ENCODE data around the gene TGFBR2.

TGFBR2 gene

GRCh38 chr3:30604093-30604492 lies 2.3 kb upstream of the TGFBR2 start:
- DNase-seq = no peak

- no peak for DNase-seq
Measured at GRCh38 chr3:30604558-30604957, 1.8 kb upstream of the TGFBR2 start.

DNA sequence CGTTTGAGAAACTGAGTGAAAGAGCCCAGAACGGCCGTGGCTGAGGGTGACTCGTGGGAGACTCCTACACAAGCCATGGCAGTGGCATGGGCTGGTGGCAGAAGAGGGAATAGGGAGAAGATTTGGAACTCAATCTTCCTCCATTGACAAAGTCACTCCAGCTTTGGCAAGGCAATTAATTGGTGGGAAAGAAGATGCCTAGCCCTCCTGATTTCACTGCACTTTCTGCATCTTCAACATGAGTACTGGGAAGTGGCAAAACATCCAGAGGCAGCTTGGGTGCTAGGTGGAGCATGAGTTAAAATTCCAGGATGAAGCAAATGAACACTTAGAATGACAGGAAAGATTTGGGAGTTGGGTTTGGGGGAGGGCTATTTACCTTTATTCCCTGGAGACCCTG lies 1.4 kb upstream of the TGFBR2 start:
- no peak for DNase-seq

- DNase-seq = no peak
Measured at GRCh38 chr3:30605706-30606300, 598 bp upstream of the TGFBR2 start.

DNA sequence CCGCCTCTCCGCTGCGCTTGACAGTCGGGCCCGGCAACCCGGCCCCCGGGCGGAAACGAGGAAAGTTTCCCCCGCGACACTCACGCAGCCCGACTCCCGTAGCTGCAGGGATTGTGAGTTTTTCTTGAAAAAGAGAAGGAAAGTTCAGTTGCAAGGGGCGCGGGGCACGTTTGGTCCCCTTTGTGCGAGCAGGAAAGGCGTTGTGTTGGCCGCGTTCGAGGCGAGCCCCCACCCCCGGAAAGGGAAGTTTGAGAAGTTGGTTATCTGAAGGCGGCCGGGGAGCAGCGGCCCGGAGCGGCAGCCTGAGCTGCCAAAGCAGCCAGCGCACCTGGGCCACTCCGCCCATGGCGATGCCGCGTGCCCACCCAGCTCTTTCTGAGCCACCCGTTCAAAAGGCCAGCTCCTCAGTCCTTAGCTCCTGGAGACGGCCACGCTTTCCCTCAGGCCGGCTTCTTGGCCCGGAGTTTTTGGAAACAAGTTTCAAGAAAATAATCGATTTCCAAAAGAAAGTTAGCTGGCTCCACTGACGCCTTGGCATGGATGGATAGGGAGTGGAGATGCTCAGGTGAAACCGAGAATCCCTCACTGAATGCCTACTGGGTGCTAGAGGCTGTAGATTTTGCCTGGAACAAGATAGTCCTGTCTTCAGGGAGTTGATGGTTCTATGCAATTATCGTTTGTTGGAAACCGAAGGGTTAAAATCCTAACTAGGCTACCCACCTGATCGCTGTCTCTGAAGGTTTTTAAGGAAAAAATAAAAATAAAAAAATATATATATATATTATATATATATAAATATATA lies 832 bp downstream of the TGFBR2 start:
- DNase-seq = no peak

DNA sequence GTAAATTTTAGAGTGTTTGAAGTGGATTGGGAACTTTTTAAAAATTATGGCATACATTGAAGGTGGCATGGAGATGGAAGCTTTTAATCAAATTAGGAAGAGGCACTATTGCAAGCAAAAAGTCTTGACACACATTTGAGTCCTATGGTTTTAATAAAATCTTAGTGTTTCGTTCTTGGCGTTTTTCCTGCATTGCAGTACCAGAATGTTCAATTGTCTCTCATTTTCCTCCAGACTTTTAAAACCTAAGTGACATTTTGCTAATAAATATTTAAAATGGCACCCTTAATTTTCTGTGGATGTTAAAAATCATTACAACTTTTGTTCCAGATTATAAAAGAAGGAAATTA lies 2.2 kb downstream of the TGFBR2 start:
- DNase-seq = no peak

DNA sequence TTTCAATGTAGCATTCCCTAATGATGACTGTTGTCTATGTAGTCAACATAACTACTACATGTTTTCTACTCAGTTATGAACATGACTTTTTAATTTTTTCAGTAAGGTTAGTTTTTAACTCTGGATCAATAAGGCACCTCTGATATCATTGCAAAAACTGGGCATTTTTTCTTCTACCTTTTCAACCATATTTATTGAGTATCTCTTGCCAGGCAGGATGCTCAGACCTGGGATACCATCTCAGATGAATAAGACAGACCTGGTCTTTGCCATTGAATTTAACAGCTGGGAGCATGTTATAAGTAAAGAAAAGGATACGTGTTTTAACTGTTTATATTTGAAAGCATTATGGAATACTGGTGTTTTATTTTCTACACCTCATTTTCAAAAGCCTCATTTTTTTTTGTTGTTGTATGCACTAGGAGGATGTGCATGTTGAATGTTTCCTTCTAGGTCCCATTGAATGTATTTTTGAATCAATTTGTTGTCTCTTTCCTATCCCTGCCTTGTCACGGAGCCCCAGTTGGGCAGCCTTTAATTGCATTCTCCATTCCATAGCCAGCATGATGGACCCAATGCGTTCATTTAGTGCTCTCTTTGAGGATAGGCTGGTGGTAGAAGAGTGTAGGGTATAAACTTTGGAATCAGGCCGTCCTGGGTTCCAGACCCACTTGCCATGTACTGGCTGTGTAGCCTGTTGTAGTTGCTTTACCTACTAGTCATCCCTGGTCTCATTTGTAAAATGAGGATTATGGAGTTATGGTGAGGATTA lies 3.7 kb downstream of the TGFBR2 start:
- DNase-seq = no peak

DNA sequence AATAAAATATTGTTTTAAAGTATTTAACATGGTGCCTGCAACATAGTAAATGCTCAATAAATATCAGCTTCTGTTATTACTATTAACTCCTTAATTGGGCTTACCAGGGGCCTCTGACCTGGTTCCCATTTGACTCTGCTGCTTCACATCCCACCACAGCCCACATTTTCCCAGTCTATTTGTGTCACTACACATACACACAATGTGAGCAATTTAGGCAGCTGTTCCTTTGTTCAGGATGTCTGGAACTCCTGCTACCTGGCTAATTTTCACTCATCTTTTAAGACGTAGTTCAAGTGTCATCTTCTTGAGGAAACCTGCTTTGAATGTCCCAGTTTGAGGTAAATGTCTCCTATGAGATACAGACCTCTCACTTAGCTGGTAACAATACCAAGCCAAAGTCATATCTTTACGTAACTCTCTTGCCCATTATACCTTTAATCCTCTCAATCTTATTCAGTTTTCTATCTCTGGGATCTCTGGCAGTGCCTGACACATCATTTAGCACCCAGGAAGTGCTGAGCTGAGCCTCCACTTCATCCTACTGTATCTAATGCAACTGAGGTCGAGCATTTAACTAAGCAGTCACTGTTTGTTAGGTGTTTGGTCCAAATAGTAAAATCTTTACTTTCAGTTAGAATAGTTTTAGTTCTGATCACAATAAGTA lies 4.4 kb downstream of the TGFBR2 start:
- DNase-seq = no peak

DNA sequence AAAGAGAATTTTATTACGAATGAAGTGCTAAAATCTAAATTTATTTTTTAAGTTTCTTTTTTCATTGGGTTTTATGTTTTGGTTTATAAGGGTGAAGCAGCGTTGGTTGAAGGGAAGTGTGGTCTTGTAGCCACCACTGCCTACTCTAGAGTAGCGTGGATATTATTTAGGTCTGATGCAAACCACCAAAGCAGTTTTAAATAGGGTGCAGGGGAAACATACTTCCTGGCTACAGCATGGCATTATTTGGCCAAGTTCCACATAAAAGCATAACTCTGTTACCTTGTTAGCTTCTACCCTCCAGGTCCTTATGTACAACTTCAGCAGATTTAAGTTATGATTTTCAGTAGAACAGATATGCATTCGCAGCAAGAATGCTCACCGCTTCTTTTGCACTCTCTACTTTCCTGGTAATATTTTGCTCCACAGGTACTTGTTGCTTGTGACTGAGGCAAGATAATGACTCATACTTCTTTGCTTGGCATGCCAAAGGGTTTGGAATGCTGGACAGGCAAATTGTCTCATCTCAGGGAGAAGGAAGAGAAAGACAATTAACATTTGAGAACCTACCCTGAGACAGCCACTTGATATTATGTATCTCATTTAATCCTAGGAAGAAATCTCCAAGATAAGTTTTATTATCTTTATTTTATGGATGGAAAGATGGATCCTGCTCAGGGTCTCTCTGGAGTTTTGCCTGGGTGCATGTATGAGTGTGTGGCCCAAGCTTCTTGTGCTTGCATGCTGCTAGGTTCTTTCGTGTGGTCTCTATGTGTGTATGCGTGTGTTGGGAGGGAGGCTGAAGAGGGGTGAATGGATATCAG lies 5.4 kb downstream of the TGFBR2 start:
- no peak for DNase-seq

- no peak for DNase-seq
Measured at GRCh38 chr3:30612437-30613132, 6.2 kb downstream of the TGFBR2 start.

DNA sequence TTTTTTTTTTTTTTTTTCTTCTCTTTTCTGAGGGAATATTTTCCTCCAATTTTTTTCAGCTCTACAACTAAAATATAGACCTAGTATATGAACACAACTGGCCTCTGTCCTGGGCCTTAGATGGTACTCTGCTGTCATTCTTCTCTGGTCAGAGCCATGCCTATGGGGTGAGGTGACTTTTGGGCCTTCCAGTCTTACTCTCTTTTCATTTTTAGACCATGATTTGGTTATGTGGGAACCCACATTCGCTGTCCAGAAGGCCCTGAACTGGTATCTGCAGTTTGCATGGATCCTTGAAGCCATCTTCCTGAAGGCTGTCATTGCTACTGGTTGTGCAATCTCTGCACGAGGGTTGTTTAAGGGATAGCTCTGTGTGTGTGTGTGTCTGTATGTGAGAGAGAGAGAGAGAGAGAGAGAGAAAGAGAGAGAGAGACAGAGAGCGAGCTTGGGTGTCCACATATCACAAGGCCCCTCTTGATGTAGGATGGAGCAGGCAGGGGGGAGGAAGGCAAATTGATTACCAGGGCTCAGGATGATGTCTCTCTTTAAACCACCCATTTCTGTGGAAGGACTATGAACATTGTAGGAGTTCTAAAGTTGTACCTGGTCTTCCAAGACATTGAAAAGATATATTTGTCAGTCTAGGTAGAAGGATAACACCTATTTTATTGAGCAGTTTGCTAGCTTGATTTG lies 6.9 kb downstream of the TGFBR2 start:
- no peak for DNase-seq

DNA sequence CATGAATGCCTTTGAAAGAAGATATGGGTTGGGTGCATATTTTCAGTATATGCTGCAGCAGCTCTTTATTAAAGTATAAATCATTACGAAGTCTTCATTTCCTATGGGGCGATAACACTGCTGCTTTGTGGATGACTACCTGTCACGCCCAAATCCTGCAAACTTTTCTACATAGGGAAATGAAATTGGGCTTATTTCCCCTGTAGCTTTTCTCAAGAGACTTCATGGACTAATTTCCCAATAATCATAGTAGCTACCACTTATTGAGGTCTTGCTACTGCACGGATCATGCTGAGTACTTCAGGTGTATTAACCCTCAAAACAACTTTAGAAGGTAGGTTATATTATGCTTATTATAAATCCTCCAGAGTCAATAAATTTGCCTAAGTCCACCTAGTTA lies 8.0 kb downstream of the TGFBR2 start:
- no peak for DNase-seq

- no peak for DNase-seq
Measured at GRCh38 chr3:30614943-30615342, 8.5 kb downstream of the TGFBR2 start.

GRCh38 chr3:30615615-30616346 lies 9.4 kb downstream of the TGFBR2 start:
- no peak for DNase-seq

- no peak for DNase-seq
Measured at GRCh38 chr3:30616347-30617027, 10.1 kb downstream of the TGFBR2 start.

- no peak for DNase-seq
Measured at GRCh38 chr3:30617069-30617468, 10.7 kb downstream of the TGFBR2 start.

DNA sequence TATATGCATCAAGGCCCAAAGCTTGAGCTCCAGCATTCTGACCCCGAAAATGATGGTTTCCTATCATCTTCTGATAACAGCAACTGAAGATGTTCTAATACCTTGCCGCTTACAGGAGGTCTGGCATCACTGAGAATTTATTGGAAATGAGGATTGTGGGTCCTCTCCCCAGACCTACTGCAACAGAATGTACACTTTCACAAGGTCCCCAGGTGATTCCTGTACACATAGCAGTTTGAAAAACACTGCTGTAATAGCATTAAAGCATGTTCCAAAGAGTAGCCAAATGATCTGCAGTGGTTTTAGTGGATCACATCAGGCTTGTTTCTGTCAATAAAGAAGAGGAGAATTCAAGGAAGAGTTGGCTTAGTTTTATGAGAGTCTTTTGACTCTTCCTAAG lies 11.3 kb downstream of the TGFBR2 start:
- DNase-seq = no peak

DNA sequence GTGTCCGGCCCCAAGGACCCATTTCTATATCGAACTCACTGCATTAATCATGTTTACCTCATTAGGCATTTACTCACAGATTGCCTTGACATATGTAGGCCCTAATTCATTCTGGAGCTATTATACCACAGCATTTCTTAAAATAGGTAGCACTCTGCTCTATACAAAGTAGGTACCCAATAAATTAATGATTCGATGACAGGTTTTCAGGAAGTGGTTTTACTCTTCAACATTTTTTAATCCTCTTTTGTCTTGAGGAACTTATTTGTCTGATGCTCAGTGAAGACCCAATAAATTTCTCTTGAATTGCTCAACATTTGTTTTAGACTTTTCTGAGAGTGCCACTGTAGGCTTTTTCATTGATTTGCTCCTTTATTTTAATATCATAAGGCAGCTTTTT lies 12.1 kb downstream of the TGFBR2 start:
- no peak for DNase-seq

GRCh38 chr3:30619318-30619717 lies 12.9 kb downstream of the TGFBR2 start:
- no peak for DNase-seq

Data from NCI-H510A treated with DMSO at 0.1 percent for 48 hours (cell line).